NCI-H526 treated with DMSO at 0.1 percent for 48 hours (cell line): Measurements from ENCODE around the gene SCAF4.
"Not testable (repeated sequence)": the region's sequence is repeated elsewhere in the genome, so short reads cannot be mapped to it uniquely, and the experiment has no call there.

Experiments
- DNase-seq: peaks from one replicate; lab custom pipeline; 2025; lab: John Stamatoyannopoulos, UW

SCAF4 gene

DNA sequence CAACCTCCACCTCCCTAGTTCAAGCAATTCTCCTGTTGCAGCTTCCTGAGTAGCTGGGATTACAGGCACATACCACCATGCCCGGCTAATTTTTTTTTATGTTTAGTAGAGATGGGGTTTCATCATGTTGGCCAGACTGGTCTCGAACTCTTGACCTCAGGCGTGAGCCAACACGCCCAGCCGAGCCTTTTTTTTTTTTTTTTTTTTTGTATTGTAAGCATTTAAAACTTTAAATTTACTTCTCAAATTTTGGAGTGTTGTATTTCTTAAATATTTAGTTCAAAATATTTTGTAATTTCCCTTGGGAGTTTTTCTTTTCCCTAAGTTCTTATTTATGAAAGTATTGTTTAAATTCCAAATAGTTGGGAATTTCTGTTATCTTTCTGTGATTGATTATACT lies 9.2 kb upstream of the SCAF4 start:
- no peak for DNase-seq

DNA sequence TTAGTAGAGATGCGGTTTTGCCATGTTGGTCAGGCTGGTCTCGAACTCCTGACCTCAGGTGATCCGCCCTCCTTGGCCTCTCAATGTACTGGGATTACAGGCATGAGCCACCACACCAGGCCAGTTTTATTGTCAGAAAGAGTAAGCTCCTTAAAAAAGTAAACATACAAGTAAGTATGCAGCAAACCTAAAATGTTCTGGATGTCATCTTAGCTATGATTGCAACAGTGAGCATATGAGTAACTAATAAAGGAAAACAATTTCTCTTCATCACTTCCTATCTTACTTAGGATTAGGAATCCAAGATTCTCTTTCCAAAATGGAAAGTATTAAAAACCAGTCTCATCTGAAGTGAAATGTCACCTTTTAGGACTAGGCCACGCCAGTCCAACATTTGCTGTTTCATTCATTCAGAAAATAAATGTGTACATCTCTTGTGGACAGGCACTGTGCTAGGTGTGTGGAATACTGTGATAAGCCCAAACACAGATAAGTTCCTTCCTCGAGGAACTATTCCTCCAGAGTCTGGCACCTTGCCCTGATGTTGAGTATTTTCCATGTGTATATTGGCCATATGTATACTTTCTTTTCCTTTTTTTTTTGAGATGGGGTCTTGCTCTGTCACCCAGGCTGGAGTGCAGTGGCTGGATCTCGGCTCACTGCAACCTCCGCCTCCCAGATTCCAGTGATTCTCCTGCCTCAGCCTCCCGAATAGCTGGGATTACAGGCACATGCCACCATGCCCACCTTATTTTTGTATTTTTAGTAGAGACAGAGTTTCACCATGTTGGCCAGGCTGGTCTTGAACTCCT lies 5.9 kb upstream of the SCAF4 start:
- not testable (repeated sequence) for DNase-seq

DNA sequence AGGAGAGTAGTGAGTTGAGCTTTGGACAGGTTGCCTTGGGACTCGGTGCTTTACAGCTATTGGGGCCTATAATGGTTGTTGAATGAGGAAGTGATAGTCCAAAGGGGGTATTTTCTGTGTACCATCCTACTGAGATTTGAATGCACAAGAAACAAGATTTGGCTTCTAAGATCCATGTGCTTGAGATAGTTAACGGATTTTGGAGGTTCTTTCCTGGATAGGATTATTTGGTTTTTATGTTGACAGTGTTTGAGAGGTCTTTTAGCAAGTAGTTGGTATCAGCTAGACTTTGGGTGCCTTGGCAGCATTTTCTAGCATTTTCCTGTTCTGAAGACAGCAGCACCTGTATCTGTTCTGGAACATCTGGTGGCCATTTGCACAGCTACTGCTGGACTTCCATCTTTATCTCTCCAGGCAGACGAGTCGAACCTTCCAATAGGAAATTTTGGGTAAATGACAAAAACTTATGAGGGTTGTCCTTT lies 3.6 kb upstream of the SCAF4 start:
- no peak for DNase-seq

DNA sequence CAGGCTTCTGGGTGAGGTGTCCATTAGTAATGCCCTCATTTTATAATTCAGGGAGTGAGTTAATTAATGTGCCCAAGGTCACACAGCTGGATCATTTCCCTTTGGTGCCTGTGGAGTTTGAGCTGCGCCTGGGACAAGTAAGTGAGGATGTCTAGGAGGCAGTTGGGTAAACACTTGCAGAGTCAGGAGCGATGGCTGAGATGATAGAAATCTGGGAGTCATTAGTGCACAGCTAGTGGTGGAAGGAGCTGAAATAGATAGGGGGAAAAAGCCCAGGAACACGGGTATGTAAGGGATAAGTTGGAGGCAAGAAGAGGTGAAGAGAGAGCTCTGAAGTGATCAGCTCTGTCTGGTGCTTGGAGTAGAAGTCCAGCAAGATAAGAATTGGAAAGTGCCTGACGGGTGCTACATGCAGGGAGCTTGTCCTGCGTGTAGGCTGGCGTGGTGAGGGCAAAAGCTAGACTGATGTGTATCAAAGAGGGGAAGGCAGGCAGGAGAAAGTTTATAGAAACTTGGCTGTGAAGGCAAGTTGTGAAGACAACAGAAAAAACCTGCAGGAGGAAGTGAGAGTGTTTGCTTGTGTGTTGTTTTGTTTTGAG lies 1.7 kb upstream of the SCAF4 start:
- DNase-seq: no peak

DNA sequence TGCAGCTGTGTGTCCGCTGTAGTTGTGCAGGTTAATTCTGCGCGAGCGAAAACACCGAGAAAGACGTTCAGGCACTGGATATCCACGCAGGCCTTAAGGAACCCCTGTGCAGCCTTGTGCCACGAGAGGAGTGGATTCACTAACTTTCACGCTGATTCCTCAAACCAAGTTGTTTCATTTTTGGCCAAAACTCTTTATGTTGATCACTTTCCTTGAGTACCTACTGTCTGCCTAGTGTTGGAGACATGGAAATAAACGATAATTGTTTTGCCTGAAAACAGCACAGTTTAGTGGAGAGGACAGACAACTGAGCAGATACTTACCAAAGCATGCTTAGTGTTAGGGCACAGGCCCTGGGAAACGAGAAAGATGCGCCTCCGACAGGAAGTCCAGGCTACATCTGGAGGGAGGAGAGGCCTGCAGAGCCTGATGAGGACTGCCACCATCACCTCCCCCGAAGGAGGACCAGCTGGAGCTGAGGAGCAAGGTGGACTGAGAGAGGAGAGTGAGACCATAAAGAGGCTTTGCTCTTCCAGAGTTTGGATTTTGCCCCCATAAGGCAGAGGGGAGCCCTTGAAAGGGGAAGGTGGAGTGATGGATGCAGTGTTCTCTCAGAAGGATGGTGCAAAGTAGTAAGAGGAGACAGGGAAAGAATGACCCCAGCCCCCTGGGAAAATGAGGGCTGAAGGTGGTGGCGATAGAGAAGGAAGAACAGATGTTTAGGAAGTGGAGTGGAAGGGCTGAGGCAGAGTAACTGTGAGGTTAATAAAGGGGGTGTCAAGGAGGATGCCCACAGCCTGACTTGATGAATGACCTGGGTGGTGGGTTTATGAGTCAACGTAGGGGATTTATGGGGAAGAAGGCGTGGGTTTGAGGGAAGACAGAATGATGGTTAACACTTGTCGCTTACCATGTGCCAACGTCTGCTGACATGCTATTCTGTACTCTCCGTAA lies 956 bp upstream of the SCAF4 start:
- no peak for DNase-seq

DNA sequence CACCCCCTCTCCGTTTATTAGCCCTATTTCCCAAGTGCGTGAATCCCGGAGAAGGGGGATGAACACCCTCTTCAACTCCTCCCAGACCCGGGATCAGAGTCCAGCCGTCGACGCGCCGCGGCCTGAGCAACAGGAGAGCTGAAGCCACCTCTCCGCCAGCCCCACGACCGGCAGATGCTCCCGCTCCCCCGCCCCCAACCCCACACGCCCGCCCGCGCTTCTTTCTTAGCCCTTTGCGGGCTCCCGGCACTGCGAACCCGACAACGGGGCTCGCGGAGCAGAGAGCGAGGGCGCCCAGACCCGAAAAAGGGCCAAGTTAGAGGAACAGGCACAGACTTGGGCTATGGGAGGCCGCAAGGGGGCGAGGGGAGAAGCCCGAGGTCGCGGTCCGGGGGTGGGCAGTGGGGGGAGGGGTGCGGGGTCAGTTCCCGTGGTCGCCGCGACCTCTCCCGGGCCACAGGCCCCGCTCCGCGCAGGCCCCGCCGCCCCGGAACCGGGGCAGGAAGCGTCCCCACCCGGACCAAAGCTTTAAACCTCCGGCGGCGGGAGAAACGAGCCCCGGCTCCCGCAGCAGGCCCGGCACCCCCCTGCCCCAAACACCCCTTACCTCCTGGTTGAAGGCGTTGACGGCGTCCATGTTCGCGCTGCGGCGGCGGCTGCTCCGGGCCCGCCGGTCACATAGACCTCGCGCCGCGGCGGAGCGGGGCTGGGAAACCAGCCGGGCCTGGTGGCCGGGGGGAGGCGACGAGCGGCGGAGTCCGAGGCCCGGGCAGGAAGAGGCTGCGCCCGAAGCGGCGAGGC lies 662 bp downstream of the SCAF4 start:
- peak; percentile 24 for DNase-seq

DNA sequence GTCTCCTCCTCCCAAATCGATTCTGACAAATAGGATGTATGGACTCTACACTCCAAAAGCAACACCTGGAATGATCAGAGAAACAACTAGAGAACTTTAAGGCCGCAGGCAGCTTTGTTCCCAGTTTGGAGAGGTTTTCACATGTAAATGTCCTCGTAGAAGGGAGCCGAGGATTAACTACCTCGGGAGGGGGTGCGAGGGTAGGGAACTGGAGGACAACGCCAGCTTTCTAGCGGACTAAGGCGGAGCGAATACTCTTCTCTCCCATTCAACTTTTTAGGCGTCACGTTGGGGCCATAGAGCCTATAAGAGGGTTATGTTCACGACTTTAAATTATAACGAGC lies 1.2 kb downstream of the SCAF4 start:
- DNase-seq: peak; percentile 24

DNA sequence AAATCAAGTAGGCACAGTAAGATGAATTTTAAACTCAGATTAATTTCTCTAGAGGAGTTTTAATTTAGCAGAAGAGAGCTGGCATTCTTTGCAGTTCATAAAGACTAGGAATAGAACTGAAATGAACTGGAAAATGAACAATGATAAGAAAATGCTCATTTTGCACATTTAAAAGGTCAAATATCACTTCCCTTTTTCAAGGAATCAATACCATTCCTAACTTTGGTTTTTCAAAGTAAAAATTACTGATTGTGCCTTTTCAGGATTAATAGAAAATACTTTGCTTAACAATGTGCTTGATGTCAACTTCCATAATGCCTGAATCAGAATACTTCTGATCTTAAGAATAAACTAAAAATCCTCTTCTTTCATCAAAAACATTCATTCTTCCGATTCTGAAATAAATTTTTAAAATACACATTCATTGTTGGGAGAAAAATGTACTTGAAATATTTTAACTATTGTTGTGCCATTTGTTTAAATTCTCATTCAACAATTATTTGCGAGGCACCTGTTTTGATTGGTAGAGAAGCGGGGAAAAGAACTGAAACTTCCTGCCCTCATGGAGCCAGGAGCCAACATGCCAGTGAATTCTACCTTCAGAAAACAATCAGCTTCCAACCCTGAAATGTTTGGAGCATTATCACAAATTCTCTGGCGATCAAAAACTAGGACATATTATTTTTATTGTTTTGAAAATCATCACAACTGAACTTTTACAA lies 2.1 kb downstream of the SCAF4 start:
- no peak for DNase-seq

DNA sequence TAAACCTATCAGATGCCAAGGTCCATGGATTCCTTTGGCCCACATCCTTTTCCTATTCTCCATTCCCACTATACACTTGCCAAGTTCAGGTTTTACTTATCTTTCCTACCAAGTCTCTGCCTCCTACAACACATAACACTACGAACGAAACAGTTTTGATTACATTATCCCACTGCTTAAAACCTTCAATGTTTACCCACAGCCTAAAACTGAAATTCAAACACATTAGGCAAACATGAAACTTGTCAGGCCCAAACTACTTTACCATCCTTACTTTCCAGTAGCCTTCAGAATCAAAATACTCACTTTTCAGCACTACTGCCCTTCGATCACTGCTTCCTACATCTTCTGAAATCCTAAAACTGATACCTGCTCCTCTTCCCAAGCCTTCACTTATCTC lies 3.0 kb downstream of the SCAF4 start:
- DNase-seq: no peak

DNA sequence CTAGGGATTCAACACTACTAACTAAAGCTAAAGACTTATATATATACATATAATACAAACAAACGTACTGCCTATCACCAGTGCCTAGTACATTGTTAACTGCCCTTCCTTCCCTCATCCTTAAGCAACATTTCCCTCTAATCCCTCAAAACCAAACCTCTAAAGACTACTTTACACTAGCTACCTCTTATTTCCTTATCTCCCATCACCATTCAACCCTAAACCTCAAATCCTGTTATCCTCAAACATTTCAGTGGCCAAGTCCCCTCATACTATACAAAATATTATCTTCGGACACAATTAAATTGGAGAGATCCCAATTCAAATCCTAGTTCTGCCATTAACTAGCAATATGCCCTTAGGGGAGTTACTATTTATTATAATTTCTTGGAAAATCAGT lies 3.7 kb downstream of the SCAF4 start:
- no peak for DNase-seq

DNA sequence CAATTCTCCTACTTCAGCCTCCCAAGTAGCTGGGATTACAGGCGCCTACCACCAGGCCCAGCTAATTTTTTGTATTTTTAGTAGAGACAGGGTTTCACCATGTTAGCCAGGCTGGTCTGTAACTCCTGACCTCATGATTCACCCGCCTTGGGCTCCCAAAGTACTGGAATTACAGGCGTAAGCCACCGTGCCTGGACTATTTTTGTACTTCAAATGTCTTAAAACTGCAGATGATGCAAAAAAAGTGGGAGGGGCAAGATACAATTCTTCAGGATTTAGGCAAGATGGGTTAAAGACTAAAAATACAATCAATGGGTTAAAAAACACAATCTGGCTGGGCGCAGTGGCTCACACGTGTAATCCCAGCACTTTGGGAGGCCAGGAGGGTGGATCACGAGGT lies 4.7 kb downstream of the SCAF4 start:
- DNase-seq: no peak

DNA sequence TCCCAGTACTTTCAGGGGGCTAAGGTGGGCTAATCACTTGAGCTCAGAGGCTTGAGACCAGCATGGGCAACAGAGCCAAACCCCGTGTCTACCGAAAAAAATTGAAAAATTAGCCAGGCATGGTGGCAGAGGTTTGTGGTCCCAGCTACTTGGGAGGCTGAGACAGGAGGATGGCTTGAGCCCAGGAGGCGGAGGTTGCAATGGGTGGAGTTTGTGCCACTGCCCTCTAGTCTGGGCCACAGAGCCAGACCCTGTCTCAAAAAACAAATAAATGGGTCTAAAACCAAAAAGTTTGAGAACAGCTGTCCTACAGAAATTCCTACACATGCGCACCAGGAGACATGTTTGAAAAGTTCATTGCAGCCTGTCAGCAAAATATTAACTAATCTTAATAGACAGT lies 5.5 kb downstream of the SCAF4 start:
- DNase-seq: no peak

DNA sequence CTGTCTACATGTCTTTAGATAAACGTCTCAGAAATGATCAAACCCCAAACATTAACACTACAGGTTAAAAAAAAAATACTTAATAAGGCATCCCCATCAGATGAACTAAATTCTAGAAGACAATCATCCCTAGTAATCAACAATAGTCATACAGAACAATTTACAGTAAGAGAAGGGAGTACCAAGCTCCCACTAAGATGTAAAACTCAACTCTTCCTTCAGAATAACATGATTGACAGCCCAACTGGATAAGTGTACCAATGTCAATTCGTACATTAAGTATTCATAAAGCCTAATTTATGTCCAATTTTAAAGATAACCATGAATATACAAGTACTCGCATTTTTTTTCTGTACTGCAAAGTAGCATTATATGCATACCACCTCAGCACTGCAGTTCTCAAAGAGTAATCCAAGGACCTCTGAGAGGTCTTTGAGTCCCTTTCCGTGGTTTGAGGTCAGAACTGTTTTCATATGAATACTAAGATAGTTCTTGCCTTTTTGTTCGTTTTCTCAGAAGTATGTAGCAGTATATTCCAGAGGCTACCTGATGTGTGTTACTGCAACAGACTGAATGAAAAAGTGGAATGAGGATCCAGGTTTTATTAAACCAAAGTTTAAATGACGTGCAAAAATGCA lies 6.6 kb downstream of the SCAF4 start:
- DNase-seq: no peak

DNA sequence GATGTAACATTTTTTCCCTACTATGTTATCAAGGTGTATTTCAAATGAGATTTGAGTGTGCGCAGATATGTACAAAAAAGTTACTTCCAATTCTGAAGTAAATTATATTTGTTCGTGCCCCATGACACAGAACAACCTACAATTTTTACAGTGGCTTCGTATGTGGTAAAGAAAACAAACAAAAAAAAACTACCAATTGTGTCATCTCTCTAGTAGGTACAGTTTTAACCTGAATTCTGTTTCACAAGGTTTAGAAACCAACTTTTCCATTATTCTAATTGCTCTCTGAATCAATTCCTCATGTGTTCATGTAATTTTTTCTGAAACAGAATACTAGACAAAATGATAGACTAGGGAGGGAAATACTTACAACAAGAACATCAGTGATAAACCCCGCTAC lies 7.4 kb downstream of the SCAF4 start:
- no peak for DNase-seq

DNA sequence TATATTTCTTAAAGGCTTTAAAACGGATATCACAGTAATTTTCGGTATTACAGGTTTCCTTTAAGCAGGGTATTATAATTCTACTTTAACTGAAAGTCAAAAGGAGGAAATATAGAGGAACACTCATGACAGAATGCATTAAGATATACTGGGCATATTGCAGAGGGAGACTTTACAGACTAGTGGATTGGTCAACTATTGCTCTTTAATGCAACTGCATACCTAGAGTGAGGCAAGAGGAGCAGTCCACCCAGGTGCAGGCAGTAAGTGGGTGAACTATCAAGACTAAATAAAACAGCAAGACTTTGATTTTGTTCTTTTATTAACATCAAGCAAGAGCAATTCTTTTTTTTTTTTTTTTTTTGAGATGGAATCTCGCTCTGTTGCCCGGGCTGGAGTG lies 10.5 kb downstream of the SCAF4 start:
- no peak for DNase-seq

DNA sequence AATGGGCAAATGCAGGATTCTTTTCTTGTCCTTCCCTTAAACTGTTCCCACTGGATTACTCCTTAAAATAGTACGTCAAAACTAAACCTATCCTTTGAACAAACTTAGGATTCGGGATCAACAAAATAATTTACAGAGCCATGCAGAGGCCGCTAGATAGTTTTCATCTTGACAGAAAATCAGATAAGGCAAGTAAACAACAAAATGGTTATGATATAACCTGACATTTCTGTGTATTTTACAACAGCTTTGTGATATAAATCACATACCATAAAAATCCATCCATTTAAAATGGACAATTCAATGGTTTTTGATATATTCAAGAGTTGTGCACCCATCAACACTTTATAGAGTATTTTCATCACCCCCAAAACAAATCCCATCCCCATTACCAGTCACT lies 11.2 kb downstream of the SCAF4 start:
- no peak for DNase-seq

DNA sequence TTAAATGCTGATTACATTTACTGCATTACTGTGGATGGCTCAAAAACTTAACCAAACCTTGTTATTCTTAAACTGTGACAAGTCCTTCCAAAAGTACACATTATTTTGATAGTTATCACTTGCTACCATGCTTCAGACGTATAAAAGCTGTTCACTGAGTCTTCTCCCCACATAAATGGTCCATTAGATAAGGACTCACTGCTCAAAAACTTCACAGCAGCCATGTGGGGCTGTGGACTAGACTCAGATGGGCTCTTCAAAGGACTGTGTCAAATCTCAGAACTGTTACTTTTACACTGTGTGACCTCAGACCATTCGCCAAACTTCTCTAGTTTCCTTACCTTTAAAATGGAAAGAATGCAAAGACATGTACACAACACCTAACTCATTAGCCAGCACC lies 11.6 kb downstream of the SCAF4 start:
- DNase-seq: no peak

DNA sequence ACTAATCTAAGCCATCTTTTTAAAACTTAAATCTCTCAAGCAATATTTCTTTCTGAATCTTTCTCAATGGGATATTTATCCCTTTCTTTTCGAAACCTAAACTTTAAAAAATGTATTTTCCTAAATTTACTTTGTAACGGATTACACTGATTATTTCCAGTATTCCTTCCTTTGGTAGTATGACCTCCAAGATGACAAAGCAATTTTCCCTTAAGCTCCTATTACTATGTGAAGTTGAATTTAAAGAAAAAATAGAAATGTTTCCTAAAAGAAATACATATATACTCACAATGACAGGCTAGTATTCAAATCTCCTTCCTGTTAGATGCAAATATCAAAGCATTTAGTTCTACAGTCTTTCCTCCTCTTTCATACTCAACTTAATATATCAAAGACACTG lies 15.8 kb downstream of the SCAF4 start:
- DNase-seq: no peak

DNA sequence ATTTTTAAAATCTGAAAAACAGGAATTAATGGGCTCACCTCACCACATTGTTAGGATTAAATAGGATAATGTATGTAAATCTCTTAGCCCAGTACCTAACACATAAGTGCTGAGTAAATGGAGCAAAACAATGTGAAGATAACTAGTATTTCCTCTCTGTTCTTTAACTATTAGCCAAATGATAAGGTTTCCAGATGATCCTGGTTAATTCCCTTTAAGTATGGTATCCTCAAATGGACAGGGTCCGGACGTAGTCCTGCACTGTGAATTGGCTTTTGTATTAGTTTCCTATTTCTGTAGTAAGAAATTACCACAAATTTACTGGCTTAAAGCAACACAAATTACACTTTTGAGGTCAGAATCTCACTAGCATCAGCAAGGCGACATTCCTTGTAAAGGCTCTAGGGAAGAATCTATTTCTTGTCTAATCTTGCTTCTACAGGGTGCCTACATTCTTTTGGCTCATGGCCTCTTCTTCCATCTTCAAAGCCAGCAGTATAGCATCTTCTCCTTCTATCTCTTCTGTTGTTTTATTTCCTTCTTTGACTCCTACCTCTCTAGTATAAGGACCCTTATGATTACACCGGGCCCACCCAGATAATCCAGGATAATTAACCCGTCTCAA lies 17.1 kb downstream of the SCAF4 start:
- DNase-seq: no peak
